Right hindlimb (tissue), 1 donor: ENCODE results near the gene PTPRE.
A peak's percentile ranks its signal among the peaks of the same experiment; 100 is the strongest.

Experiments used
- DNase-seq: peaks from one replicate; pipeline ENCODE4 v3.0.0-alpha.2; 2018

PTPRE gene

GRCh38 chr10:127882801-127883459 lies 24.0 kb upstream of the PTPRE start:
- DNase-seq, result no peak

DNA sequence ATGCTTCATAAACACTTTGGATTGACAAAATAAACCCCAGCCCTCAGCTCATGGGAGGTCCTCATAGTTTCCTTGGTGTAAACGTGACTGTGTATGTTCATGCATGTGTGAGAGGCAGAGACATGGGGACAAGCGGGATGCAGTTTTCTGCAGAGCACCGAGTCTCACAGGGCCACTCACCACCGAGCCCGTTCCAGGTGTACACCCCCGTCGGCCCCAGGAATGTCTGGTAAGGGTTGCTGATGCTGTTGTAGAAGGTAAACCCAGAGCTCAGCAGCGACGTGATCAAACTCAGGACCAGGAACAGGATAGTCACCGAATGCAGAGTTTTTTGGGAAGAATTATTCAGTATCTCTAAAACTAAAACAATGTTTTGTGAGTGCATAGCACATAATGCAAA lies 23.4 kb upstream of the PTPRE start:
- DNase-seq, result no peak

GRCh38 chr10:127884501-127884900 lies 22.4 kb upstream of the PTPRE start:
- no peak for DNase-seq

DNA sequence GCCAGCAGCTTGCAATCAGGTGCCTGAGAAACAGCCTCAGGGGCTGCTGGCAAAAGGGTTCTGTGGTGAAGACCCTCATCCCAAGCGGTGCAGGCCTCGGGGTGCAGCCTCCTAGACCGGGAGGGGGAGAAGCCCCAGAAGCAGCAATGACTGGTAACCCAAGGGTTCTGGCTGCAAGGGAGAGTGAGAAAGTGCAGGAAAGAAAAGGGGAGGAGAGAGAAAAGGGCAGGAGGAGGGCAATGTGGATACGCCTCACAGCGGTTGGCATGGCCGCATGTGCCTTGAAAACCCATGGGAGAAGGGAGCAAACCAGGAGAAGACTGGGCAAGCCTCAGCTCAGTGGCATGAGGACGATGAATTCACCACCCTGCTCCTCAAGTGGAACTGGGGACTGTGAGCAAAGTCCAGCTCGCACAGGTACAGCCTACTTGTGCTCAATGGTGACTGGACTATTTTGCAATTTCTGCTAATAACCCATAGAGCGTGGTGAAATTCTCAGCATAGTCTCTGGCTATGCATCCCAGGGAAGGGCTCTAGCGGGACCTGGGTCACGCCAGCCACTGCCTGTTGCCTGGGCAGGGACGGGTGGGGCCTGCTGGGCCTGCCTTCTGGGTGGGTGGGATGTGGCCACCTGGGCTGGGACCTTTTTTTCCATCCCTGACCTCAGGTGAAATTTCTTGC lies 20.4 kb upstream of the PTPRE start:
- DNase-seq, result no peak

GRCh38 chr10:127887541-127888415 lies 19.1 kb upstream of the PTPRE start:
- DNase-seq, result no peak

- no peak for DNase-seq
Observed at GRCh38 chr10:127888521-127889312, 18.2 kb upstream of the PTPRE start.

DNA sequence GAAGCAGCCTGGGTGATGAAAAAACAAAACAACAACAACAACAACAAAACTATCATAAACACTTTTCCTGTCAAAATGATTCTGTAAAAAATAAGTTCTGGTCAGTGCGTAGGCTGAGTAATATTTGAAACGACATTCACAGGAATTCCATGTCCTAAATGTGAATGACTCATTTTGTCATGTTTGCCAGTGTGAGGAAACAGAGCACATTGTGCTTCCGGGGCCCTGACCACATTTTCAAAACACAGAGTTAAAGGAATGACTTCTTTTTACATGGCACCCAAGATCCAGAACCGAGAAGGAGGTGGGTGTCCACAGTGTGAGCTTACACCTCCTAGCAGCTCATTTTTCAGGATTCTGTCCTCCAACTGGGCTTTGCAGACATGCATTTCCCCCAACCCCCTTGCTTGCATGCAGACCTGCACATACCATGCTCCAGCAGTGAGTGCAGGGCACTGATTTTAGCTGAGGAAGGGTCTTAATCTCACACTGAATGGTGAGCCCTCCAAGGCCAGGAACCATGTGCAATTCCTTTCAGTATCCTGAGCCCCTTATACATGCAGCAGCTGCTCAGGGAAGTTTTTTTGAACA lies 17.2 kb upstream of the PTPRE start:
- DNase-seq, result no peak

- no peak for DNase-seq
Observed at GRCh38 chr10:127890216-127890615, 16.7 kb upstream of the PTPRE start.

DNA sequence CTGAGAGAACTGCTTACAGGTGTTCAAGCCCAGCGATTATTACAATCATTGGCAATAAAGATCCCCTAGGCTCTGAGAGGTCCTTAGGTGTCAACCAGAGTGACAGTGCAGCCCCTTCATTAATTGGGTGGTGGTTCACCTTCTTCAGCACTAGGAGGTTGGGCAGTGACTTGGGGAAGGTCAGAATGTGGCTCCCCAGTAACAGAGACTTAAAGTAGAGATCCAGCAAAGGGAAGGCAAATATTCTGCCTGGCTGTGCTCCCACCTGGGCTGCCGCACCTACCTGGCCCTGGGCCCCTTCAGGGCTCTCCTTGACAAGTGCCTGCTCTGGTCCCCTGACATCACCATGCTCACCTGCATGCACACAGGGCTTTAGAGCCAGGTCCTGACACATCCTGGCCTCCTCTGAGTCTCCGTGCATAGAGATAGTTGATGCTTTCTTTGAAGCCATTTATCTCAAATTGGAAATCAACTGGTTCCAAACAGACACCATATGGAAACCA lies 16.0 kb upstream of the PTPRE start:
- DNase-seq, result no peak

DNA sequence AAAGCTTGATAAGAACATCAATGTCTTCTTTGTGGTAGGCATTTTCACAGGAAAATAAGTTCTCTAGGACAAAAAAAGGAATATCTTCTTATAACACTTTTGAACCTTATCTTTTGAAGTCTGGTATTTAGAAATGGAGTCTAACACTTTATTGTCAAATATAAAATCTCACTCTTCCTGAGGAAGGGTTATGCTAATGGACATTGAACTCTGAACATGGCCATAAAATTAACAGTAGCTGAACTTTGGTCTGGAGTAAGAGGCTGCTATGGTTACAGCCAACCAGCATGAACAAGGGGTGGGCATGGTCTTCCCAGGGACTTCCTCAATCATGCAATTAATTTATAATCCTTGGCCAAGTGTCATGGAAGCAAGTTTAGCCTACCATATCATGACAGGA lies 14.2 kb upstream of the PTPRE start, which contains the start of gene CLRN3:
CLRN3 (minus strand) TSS at position 199 of the 400 bp plus-strand sequence; CDS start at position 42, 157 bp downstream.
- no peak for DNase-seq

- DNase-seq, result no peak
Observed at GRCh38 chr10:127894146-127894545, 12.8 kb upstream of the PTPRE start.

GRCh38 chr10:127896590-127896989 lies 10.3 kb upstream of the PTPRE start:
- DNase-seq, result no peak

DNA sequence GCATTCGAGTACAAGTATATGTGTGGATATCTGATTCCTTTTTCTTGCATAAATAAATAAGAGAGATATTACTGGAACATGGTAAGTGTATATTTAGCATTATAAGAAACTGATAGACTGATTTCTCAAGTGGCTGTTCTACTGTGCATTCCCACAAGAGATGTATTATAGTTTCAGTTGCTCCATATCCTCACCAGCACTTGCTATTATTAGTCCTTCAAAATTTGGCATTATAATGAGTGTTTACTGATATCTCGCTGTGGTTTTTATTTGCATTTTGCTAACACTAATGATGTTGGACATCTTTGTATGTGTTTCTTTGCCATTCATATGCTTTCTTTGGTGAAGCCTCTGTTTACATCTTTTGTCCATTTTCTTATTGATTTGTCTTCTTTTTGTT lies 9.7 kb upstream of the PTPRE start:
- no peak for DNase-seq

- DNase-seq, result no peak
Observed at GRCh38 chr10:127899766-127900387, 7.0 kb upstream of the PTPRE start.

DNA sequence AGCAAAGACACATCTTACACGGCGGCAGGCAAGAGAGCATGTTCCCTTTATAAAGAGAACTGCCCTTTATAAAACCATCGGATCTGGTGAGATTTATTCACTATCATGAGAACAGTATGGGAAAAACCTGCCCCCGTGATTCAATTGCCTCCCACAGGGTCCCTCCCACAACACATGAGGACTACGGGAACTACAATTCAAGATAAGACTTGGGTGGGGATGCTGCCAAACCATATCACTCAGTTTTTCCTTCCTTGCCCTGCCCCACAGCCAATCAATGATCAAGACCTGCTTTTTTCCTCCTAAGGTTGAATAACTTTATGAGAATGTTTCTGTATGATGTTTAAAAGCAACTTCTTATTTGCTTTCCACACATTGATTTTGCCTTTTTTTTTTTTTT lies 3.1 kb upstream of the PTPRE start:
- no peak for DNase-seq

- no peak for DNase-seq
Observed at GRCh38 chr10:127904311-127905000, 2.4 kb upstream of the PTPRE start.

DNA sequence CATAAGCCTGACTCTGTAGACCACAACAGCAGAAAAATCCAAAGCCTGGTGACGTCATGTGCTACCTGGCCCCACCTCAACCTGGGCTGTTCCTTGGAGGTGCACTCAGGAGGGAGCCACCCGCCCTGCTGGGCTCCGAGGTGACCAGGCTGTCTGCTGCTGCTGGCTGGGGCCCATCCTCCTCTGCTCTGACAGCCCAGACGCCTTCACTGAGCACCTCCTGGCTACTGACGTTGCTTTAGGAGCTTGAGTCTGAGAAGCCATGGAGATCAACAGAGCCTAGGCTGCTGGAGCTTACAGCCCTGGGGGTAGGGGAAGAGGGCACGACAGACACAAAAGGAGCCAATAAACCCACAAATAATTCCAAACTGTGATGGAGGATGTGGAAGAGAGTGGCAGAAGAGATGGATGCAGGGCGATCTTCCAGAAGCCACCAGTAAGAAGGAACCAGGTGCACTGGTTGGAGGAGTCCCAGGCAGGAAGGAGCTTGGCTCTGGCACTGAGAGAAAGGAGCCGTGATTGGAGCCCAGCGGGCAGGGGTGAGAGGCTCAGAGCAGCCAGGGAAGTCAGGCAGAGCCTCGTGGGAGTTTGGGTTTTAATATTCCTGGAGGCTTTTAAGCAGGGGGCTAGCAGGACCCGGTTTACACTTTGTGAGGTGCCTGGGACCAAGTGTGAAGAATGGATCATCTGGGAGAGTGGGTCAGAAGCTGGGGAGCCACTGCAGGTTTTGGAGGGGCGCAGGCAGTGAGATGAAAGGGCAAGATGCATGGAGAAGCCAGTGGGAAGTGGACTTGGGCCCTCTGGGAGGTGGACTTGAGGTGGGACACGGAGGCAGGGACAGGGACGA lies 1.7 kb upstream of the PTPRE start:
- DNase-seq, result no peak

DNA sequence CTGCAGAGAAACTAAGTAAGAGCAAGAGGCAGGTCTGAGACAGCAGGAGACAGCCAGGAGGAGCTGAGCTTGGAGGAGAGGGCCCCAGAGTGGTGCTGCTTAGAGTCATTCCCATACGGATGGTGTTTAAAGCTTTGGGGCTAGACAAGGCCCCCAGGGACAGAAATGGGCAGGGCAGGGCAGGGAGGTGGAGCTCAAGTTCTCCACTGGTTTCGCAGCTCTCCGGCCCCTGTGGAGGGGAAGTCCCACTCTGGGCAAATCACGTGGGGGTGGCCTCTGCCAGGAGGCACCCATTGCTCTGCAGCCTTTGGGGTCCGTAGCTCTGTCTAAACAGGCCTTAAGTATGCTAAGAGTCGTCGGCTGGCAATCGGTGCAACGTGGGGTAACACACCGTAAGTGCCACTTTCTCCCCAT lies 1.0 kb upstream of the PTPRE start:
- DNase-seq, result no peak

GRCh38 chr10:127907411-127908105 lies 655 bp downstream of the PTPRE start:
- DNase-seq, result peak; percentile 45
